SK-N-SH (cell line): ENCODE measurements around the gene SPRR2F. TPM values are rescaled to one million over a fixed set of nuclear protein-coding genes. Genes with fewer than 3 reads are reported as not detected.

ENCODE experiments used
- CTCF ChIA-PET: fragments of 300-600, 350-600 bp; formaldehyde crosslinking; extraction: SDS; loops from one replicate; lab custom pipeline; 2021; lab: Yijun Ruan, JAX
- POLR2A ChIA-PET: fragments of 350-600 bp; sonication (Branson Sonifier 250); formaldehyde crosslinking; extraction: SDS; loops from one replicate; lab custom pipeline; 2020; ENCODE audit warnings: antibody characterized with exemption, inconsistent platforms; lab: Yijun Ruan, JAX
- DNase-seq: peaks from one replicate; pipeline ENCODE4 v3.0.0; 2012
- H2AFZ ChIP-seq: fragments of 200-600 bp; sonication (generic); 2 replicates; pipeline ENCODE4 v1.8.1; 2016; ENCODE audit warnings: antibody characterized with exemption, mild to moderate bottlenecking, low read depth
- H3F3A ChIP-seq: fragments of 200-600 bp; sonication (generic); replicated peaks from 2 replicates; pipeline ENCODE3; 2016; ENCODE audit warnings: antibody characterized with exemption, mild to moderate bottlenecking; ENCODE audit not compliant: insufficient read depth
- H3K27ac ChIP-seq, 2 experiments: fragments of 200-500 bp in 1 of 2; fragments of 200-600 bp in 1 of 2; sonication (Bioruptor generic) in 1 of 2; sonication (generic), shearing (Covaris generic) in 1 of 2; 2 replicates each; pipeline versions ENCODE4 v1.5.1 to v1.6.1; 2014 to 2016; ENCODE audit warnings: low read depth in 2 of 2, inconsistent platforms in 1 of 2, low read length in 1 of 2, mild to moderate bottlenecking in 1 of 2, mixed read lengths in 1 of 2
- H3K27me3 ChIP-seq: fragments of 200-600 bp; sonication (generic), shearing (Covaris generic); 2 replicates; pipeline ENCODE4 v1.6.1; 2016; ENCODE audit warnings: mixed run types; ENCODE audit not compliant: insufficient read depth
- H3K36me3 ChIP-seq, 2 experiments: fragments of 200-500 bp in 1 of 2; fragments of 200-600 bp in 1 of 2; sonication (Bioruptor generic) in 1 of 2; sonication (generic) in 1 of 2; replicated peaks in 1 of 2; 2 replicates each; pipeline versions ENCODE3 to v1.5.1; 2014 to 2016; ENCODE audit warnings: low read length in 1 of 2, mild to moderate bottlenecking in 1 of 2; ENCODE audit not compliant: insufficient read depth in 2 of 2, control insufficient read depth in 1 of 2
- H3K4me1 ChIP-seq, 2 experiments: fragments of 200-500 bp in 1 of 2; fragments of 200-600 bp in 1 of 2; sonication (Bioruptor generic) in 1 of 2; sonication (generic), shearing (Covaris generic) in 1 of 2; 2 replicates each; pipeline versions ENCODE4 v1.5.1 to v1.6.1; 2014 to 2016; ENCODE audit warnings: low read depth in 1 of 2, low read length in 1 of 2, mixed run types in 1 of 2; ENCODE audit not compliant: insufficient read depth in 2 of 2, control insufficient read depth in 1 of 2
- H3K4me2 ChIP-seq: fragments of 200-600 bp; sonication (generic), shearing (Covaris generic); 2 replicates; pipeline ENCODE4 v1.6.1; 2017; ENCODE audit warnings: mixed run types
- H3K4me3 ChIP-seq, 2 experiments: fragments of 200-500 bp in 1 of 2; fragments of 200-600 bp in 1 of 2; sonication (Bioruptor generic) in 1 of 2; sonication (generic), shearing (Covaris generic) in 1 of 2; 2 replicates each; pipeline versions ENCODE4 v1.5.1 to v1.8.1; 2014 to 2016; ENCODE audit warnings: low read depth in 2 of 2, inconsistent platforms in 1 of 2, low read length in 1 of 2, mild to moderate bottlenecking in 1 of 2, mixed read lengths in 1 of 2, moderate library complexity in 1 of 2
- H3K79me2 ChIP-seq: fragments of 200-600 bp; sonication (generic); 2 replicates; pipeline ENCODE4 v1.8.1; 2017; ENCODE audit warnings: mild to moderate bottlenecking; ENCODE audit not compliant: insufficient read depth
- H3K9ac ChIP-seq: fragments of 200-600 bp; sonication (generic); 2 replicates; pipeline ENCODE4 v1.6.1; 2017; ENCODE audit warnings: mixed run types
- H3K9me2 ChIP-seq: fragments of 200-600 bp; sonication (generic); 2 replicates; pipeline ENCODE4 v1.6.1; 2017; ENCODE audit warnings: mixed run types
- H3K9me3 ChIP-seq: fragments of 200-600 bp; sonication (generic); 2 replicates; pipeline ENCODE4 v1.6.1; 2017; ENCODE audit warnings: mixed run types, mild to moderate bottlenecking, moderate library complexity
- H4K20me1 ChIP-seq: fragments of 200-600 bp; sonication (generic); 2 replicates; pipeline ENCODE4 v1.6.1; 2017; ENCODE audit warnings: mild to moderate bottlenecking, mixed run types; ENCODE audit not compliant: insufficient read depth
- CHD2 ChIP-seq: fragments of 150-350 bp; IDR thresholded peaks from 2 replicates; pipeline ENCODE4 v1.6.1; 2018; ENCODE audit warnings: low read length; ENCODE audit not compliant: partially characterized antibody
- CTCF ChIP-seq: fragments of 200-600 bp; sonication (generic); IDR thresholded peaks from 2 replicates; pipeline ENCODE4 v1.6.1; 2017; ENCODE audit warnings: antibody characterized with exemption, mild to moderate bottlenecking, moderate library complexity
- ELF1 ChIP-seq: IDR thresholded peaks from 2 replicates; pipeline ENCODE4 v1.4.0; 2012
- EP300 ChIP-seq, 2 experiments: IDR thresholded peaks; 2 replicates each; pipeline versions ENCODE4 v1.4.0 to v1.6.1; 2012; ENCODE audit warnings: borderline replicate concordance in 1 of 2, low read depth in 1 of 2, low read length in 1 of 2
- EZH2phosphoT487 ChIP-seq: fragments of 200-600 bp; sonication (generic); IDR thresholded peaks from 2 replicates; pipeline ENCODE4 v1.6.1; 2017; ENCODE audit warnings: low read depth, mixed run types, mild to moderate bottlenecking, antibody characterized with exemption, moderate library complexity, borderline replicate concordance
- FOSL2 ChIP-seq: IDR thresholded peaks from 2 replicates; pipeline ENCODE4 v1.4.0; 2012; ENCODE audit warnings: low read depth, mild to moderate bottlenecking, moderate library complexity, borderline replicate concordance
- GABPA ChIP-seq: IDR thresholded peaks from 2 replicates; pipeline ENCODE4 v1.4.0; 2012; ENCODE audit warnings: low read depth, mild to moderate bottlenecking
- GATA2 ChIP-seq: sonication (generic); formaldehyde crosslinking; IDR thresholded peaks from 2 replicates; pipeline ENCODE4 v1.5.0; 2020; ENCODE audit warnings: mild to moderate bottlenecking, missing genetic modification reagents
- IRF3 ChIP-seq: fragments of 150-350 bp; IDR thresholded peaks from 2 replicates; pipeline ENCODE4 v1.6.1; 2016; ENCODE audit warnings: mild to moderate bottlenecking, low read depth, low read length
- JUND ChIP-seq: IDR thresholded peaks from 2 replicates; pipeline ENCODE4 v1.4.0; 2012
- NFIC ChIP-seq: IDR thresholded peaks from 2 replicates; pipeline ENCODE4 v1.4.0; 2012; ENCODE audit warnings: borderline replicate concordance
- NRF1 ChIP-seq: IDR thresholded peaks from 2 replicates; pipeline ENCODE4 v1.6.1; 2012; ENCODE audit warnings: low read depth, mild to moderate bottlenecking, low read length
- POLR2AphosphoS5 ChIP-seq: IDR thresholded peaks from 2 replicates; pipeline ENCODE4 v1.6.1; 2012; ENCODE audit warnings: low read depth, low read length
- RAD21 ChIP-seq: IDR thresholded peaks from 2 replicates; pipeline ENCODE4 v1.6.1; 2012; ENCODE audit warnings: mild to moderate bottlenecking, low read length
- RCOR1 ChIP-seq: fragments of 150-350 bp; IDR thresholded peaks from 2 replicates; pipeline ENCODE4 v1.6.1; 2017; ENCODE audit warnings: antibody characterized with exemption, low read length
- RFX5 ChIP-seq: IDR thresholded peaks from 2 replicates; pipeline ENCODE4 v1.6.1; 2012; ENCODE audit warnings: mild to moderate bottlenecking, improper control_type of control experiment, low read length
- SIN3A ChIP-seq: IDR thresholded peaks from 2 replicates; pipeline ENCODE4 v1.6.1; 2012; ENCODE audit warnings: low read depth, mild to moderate bottlenecking, low read length, moderate library complexity, borderline replicate concordance
- TCF12 ChIP-seq: IDR thresholded peaks from 2 replicates; pipeline ENCODE4 v1.4.0; 2012
- polyA plus RNA-seq, 3 experiments: library from polyadenylated mRNA; depleted of rRNA; stranded (reverse); fragments of >200 nt; gene quantifications; 2 replicates each; pipeline ENCODE4 v1.2.3, GENCODE V29; 2012
- TF ChIP-seq, protein P1 (sequence below): fragments of 150-350 bp; IDR thresholded peaks from 2 replicates; pipeline ENCODE4 v1.6.1; 2017; ENCODE audit warnings: antibody characterized with exemption, low read length, low read depth, borderline replicate concordance
- TF ChIP-seq, protein P2 (sequence below): IDR thresholded peaks from 2 replicates; pipeline ENCODE4 v1.4.0; 2012; ENCODE audit warnings: low read depth
- TF ChIP-seq, protein P3 (sequence below): IDR thresholded peaks from 2 replicates; pipeline ENCODE4 v1.4.0; 2012; ENCODE audit warnings: low read depth, borderline replicate concordance
- TF ChIP-seq, protein P4 (sequence below): IDR thresholded peaks from 2 replicates; pipeline ENCODE4 v1.6.1; 2012; ENCODE audit warnings: mild to moderate bottlenecking, low read depth, low read length, moderate library complexity

SPRR2F gene
- polyA plus RNA-seq, 1 of the 3 experiments (the other 2 are of a cell fraction), result not detected

DNA sequence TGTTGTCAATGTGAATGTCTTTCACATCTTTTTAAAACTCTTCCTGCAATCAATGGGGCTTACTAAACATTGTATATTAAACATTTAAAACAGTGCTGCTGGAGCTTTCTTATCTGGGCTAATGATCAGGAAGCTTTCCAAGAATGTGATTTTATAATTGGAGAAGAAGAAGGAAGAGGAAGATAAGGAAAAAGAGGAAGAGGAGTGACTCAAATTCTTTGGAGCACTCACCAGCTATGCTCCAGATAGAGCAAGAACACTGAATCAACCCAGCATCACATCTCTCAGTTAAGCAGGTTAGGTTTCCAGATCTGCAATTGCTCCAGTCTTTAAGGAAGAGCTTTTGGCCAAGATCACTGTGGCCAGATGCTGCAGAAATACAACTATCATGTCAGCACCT lies 17.6 kb downstream of the SPRR2F start (continued):
- TF ChIP-seq CTCF, result no peak
- TF ChIP-seq EP300 (IDR thresholded peaks at IDR 0.05; ENCODE audit: borderline replicate concordance in 1 of 2, low read depth in 1 of 2, low read length in 1 of 2), result no peak
- TF ChIP-seq RAD21, result no peak
- TF ChIP-seq SIN3A, result no peak
- no peak for TF ChIP-seq GATA2 (CRISPR knock-in tag)
- no peak for TF ChIP-seq POLR2AphosphoS5
- TF ChIP-seq EZH2phosphoT487, result no peak
- TF ChIP-seq, protein P1, sequence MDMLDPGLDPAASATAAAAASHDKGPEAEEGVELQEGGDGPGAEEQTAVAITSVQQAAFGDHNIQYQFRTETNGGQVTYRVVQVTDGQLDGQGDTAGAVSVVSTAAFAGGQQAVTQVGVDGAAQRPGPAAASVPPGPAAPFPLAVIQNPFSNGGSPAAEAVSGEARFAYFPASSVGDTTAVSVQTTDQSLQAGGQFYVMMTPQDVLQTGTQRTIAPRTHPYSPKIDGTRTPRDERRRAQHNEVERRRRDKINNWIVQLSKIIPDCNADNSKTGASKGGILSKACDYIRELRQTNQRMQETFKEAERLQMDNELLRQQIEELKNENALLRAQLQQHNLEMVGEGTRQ, result no peak
- TF ChIP-seq RFX5, result no peak

- no peak within 1 kb of the TSS for H3K4me2 ChIP-seq
- H3K79me2 ChIP-seq, result no peaks in the 10 kb centered on the region
- no peak within 1 kb of the TSS for H3K9ac ChIP-seq
- no peaks in the 10 kb centered on the region for H3K27me3 ChIP-seq
- no peaks in the 10 kb centered on the region for H3K9me3 ChIP-seq
- no peak within 1 kb of the TSS for H2AFZ ChIP-seq
- no peak within 1 kb of the TSS for H3K27ac ChIP-seq
- H3K4me1 ChIP-seq, result no peaks in the 10 kb centered on the region
- H3K4me3 ChIP-seq, result no peak within 1 kb of the TSS
- H4K20me1 ChIP-seq, result no peaks in the 10 kb centered on the region
- no peak for DNase-seq
- H3K9me2 ChIP-seq, result no peaks in the 10 kb centered on the region
- H3K36me3 ChIP-seq, result no peaks in the 10 kb centered on the region
- H3F3A ChIP-seq, result no peaks in the 10 kb centered on the region
- CTCF ChIA-PET, result no interaction called here
- POLR2A ChIA-PET, result no interaction called here
- TF ChIP-seq, protein P1, result no peak
- TF ChIP-seq, protein P2, sequence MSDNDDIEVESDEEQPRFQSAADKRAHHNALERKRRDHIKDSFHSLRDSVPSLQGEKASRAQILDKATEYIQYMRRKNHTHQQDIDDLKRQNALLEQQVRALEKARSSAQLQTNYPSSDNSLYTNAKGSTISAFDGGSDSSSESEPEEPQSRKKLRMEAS, result no peak
- TF ChIP-seq TCF12, result no peak
- no peak for TF ChIP-seq ELF1
- TF ChIP-seq GABPA, result no peak
- TF ChIP-seq RCOR1, result no peak
- TF ChIP-seq EP300 (IDR thresholded peaks at IDR 0.05; ENCODE audit: borderline replicate concordance in 1 of 2, low read depth in 1 of 2, low read length in 1 of 2), result no peak
- TF ChIP-seq IRF3, result no peak
- TF ChIP-seq FOSL2, result no peak
- TF ChIP-seq, protein P3, sequence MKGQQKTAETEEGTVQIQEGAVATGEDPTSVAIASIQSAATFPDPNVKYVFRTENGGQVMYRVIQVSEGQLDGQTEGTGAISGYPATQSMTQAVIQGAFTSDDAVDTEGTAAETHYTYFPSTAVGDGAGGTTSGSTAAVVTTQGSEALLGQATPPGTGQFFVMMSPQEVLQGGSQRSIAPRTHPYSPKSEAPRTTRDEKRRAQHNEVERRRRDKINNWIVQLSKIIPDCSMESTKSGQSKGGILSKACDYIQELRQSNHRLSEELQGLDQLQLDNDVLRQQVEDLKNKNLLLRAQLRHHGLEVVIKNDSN, result no peak
- TF ChIP-seq JUND, result no peak
- TF ChIP-seq, protein P4, sequence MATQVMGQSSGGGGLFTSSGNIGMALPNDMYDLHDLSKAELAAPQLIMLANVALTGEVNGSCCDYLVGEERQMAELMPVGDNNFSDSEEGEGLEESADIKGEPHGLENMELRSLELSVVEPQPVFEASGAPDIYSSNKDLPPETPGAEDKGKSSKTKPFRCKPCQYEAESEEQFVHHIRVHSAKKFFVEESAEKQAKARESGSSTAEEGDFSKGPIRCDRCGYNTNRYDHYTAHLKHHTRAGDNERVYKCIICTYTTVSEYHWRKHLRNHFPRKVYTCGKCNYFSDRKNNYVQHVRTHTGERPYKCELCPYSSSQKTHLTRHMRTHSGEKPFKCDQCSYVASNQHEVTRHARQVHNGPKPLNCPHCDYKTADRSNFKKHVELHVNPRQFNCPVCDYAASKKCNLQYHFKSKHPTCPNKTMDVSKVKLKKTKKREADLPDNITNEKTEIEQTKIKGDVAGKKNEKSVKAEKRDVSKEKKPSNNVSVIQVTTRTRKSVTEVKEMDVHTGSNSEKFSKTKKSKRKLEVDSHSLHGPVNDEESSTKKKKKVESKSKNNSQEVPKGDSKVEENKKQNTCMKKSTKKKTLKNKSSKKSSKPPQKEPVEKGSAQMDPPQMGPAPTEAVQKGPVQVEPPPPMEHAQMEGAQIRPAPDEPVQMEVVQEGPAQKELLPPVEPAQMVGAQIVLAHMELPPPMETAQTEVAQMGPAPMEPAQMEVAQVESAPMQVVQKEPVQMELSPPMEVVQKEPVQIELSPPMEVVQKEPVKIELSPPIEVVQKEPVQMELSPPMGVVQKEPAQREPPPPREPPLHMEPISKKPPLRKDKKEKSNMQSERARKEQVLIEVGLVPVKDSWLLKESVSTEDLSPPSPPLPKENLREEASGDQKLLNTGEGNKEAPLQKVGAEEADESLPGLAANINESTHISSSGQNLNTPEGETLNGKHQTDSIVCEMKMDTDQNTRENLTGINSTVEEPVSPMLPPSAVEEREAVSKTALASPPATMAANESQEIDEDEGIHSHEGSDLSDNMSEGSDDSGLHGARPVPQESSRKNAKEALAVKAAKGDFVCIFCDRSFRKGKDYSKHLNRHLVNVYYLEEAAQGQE, result no peak
- TF ChIP-seq CHD2, result no peak
- TF ChIP-seq NRF1, result no peak
- no peak for TF ChIP-seq SIN3A
- TF ChIP-seq NFIC, result no peak
Observed at GRCh38 chr1:153094426-153094825, 18.9 kb downstream of the SPRR2F start, which contains the start of gene SPRR2E. TSS of gene SPRR2E (minus strand) at chr1:153094526. CDS start at chr1:153093751, 775 bp downstream.
